Neural crest cell (in vitro differentiated cells): ENCODE measurements around the gene TRPM2. TPM values are rescaled to one million over a fixed set of nuclear protein-coding genes. Genes with fewer than 3 reads are reported as not detected.

ENCODE experiments used
- DNase-seq: peaks from one replicate; pipeline ENCODE4 v3.0.0; 2021; ENCODE audit warnings: low read depth, mixed read lengths, low spot score
- H3K27ac Mint-ChIP-seq: one replicate; pipeline ENCODE4 v1.8.0; 2021; ENCODE audit warnings: mild to moderate bottlenecking, mixed read lengths; ENCODE audit not compliant: unreplicated experiment
- H3K27me3 Mint-ChIP-seq: 2 replicates; pipeline ENCODE4 v1.8.0; 2021; ENCODE audit warnings: low read depth, mild to moderate bottlenecking, mixed read lengths
- H3K36me3 Mint-ChIP-seq: 2 replicates; pipeline ENCODE4 v1.8.0; 2021; ENCODE audit warnings: low read depth, mild to moderate bottlenecking, mixed read lengths
- H3K4me1 Mint-ChIP-seq: 2 replicates; pipeline ENCODE4 v1.8.0; 2021; ENCODE audit warnings: mixed read lengths
- H3K4me3 Mint-ChIP-seq: one replicate; pipeline ENCODE4 v1.8.0; 2021; ENCODE audit warnings: mild to moderate bottlenecking, mixed read lengths
- H3K9me3 Mint-ChIP-seq: 2 replicates; pipeline ENCODE4 v1.8.0; 2021; ENCODE audit warnings: mixed read lengths
- total RNA-seq: library from RNA; stranded (reverse); gene quantifications from 2 replicates; pipeline ENCODE4 v1.2.1, GENCODE V29; 2021
- TF ChIP-seq, protein P1 (sequence below): fragments of 200-600 bp; sonication (generic); conservative IDR thresholded peaks from 2 replicates; pipeline ENCODE4 v1.5.0; 2021; ENCODE audit warnings: antibody characterized with exemption, mild to moderate bottlenecking

TRPM2 gene
- total RNA-seq, 1 donor from 2014 or later = not detected

DNA sequence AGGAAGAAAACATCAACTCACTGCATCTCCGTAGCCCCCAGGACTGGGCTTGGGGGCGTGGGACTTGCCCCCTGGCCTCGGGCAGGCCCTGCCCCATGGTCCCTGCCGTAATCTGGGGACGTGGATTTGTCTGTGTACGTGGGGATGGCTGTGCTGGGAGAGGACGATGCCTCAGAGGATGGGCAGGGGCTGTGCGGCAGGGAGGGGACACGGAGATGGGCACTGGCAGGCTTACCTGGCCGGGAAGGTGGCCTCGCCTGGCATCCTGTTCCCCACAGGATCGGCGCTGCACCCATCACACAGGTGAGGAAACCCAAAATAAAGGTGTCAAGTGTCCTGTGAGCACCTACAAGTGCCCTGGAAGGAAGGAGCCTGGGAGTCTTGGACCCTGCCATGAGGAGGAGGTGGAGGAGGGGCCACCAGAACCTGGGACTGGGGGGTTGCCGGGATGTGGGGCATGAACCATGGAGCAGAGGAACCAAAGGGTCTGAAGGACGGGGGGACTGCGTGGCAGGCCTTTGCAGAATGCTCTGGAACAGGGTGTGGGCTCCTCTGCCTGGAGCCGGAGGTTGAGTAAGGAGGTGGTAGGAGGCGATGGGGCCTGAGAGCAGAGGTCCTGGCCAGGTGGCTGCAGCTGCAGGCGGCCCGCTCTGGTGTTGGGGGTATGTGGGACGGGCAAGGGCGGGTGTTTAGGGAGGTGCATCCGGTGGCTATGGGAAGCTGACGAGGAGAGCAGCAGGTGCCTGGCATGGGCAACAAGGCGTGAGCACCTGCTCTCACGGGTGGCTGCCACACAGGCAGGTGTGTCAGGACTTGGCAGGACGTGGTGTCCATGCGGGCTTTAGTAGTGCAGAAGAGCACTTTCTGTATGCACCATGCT lies 74.1 kb downstream of the TRPM2 start:
- Mint-ChIP-seq H3K4me1 (no peaks in the 10 kb centered on the region), H3K9me3 (peaks cover 7% of the 10 kb centered on the region), H3K36me3 (no peaks in the 10 kb centered on the region), H3K27ac (no peak overlapping the region), H3K27me3 (no peaks in the 10 kb centered on the region), H3K4me3 (no peak overlapping the region)
- TF ChIP-seq, protein P1, sequence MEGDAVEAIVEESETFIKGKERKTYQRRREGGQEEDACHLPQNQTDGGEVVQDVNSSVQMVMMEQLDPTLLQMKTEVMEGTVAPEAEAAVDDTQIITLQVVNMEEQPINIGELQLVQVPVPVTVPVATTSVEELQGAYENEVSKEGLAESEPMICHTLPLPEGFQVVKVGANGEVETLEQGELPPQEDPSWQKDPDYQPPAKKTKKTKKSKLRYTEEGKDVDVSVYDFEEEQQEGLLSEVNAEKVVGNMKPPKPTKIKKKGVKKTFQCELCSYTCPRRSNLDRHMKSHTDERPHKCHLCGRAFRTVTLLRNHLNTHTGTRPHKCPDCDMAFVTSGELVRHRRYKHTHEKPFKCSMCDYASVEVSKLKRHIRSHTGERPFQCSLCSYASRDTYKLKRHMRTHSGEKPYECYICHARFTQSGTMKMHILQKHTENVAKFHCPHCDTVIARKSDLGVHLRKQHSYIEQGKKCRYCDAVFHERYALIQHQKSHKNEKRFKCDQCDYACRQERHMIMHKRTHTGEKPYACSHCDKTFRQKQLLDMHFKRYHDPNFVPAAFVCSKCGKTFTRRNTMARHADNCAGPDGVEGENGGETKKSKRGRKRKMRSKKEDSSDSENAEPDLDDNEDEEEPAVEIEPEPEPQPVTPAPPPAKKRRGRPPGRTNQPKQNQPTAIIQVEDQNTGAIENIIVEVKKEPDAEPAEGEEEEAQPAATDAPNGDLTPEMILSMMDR = no peak
- no peak for DNase-seq

DNA sequence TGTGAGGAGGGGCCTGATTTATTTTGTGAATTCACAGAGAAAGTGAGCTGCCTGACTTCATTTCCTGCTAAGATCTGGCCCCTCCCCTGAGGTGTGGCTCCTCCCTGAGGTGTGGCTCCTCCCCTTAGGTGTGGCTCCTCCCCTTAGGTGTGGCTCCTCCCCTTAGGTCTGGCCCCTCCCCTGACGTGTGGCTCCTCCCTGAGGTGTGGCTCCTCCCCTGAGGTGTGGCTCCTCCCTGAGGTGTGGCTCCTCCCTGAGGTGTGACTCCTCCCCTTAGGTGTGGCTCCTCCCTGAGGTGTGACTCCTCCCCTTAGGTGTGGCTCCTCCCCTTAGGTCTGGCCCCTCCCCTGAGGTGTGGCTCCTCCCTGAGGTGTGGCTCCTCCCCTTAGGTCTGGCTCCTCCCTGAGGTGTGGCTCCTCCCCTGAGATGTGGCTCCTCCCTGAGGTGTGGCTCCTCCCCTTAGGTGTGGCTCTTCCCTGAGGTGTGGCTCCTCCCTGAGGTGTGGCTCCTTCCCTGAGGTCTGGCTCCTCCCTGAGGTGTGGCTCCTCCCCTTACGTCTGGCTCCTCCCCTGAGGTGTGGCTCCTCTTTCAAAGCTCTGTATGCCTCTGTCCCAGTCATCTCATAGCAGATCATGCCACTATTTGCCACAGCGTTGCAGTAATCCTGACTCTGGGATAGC lies 75.0 kb downstream of the TRPM2 start:
- TF ChIP-seq, protein P1 = no peak
- peaks cover 7% of the 10 kb centered on the region for H3K9me3 Mint-ChIP-seq
- H3K4me3 Mint-ChIP-seq = no peak overlapping the region
- H3K4me1 Mint-ChIP-seq = no peaks in the 10 kb centered on the region
- H3K36me3 Mint-ChIP-seq = no peaks in the 10 kb centered on the region
- no peak overlapping the region for H3K27ac Mint-ChIP-seq
- DNase-seq = no peak
- H3K27me3 Mint-ChIP-seq = no peaks in the 10 kb centered on the region

DNA sequence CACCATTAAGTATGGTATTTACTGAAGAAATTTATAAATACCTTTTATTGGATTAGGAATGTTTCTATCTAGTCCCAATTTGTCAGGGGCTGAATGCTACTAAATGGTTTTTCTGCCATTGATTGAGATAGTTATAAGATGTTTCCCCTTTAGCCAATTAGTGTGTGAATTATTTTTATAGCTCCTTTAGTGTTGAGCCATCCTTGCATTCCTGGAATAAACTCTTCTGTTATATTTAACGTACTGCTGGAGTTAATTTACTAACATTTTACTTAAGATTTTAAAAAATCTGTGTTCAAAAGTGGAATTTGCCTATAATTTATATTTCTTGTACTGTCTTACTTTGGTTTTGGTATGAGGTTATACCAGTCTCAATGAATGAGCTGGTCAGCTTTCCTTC lies 76.5 kb downstream of the TRPM2 start:
- no peak for DNase-seq
- no peaks in the 10 kb centered on the region for H3K36me3 Mint-ChIP-seq
- no peaks in the 10 kb centered on the region for H3K27me3 Mint-ChIP-seq
- no peak overlapping the region for H3K4me3 Mint-ChIP-seq
- TF ChIP-seq, protein P1 = no peak
- H3K27ac Mint-ChIP-seq = no peak overlapping the region
- H3K9me3 Mint-ChIP-seq = peaks cover 7% of the 10 kb centered on the region
- no peaks in the 10 kb centered on the region for H3K4me1 Mint-ChIP-seq

DNA sequence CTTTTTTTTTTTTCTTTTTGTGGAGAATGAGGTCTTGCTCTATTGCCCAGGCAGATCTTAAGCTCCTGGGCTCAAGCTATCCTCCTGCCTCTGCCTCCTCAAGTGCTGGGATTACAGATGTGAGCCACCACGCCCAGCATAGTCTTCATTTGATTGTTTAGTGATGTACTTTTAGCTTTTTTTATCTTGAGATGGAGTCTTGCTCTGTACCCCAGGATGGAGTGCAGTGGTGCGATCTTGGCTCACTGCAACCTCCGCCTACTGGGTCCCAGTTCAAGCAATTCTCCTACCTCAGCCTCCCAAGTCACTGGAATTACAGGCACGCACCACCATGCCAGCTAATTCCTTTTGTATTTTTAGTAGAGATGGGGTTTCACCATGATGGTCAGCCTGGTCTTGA lies 77.9 kb downstream of the TRPM2 start:
- H3K4me1 Mint-ChIP-seq = no peaks in the 10 kb centered on the region
- no peaks in the 10 kb centered on the region for H3K36me3 Mint-ChIP-seq
- TF ChIP-seq, protein P1 = no peak

DNA sequence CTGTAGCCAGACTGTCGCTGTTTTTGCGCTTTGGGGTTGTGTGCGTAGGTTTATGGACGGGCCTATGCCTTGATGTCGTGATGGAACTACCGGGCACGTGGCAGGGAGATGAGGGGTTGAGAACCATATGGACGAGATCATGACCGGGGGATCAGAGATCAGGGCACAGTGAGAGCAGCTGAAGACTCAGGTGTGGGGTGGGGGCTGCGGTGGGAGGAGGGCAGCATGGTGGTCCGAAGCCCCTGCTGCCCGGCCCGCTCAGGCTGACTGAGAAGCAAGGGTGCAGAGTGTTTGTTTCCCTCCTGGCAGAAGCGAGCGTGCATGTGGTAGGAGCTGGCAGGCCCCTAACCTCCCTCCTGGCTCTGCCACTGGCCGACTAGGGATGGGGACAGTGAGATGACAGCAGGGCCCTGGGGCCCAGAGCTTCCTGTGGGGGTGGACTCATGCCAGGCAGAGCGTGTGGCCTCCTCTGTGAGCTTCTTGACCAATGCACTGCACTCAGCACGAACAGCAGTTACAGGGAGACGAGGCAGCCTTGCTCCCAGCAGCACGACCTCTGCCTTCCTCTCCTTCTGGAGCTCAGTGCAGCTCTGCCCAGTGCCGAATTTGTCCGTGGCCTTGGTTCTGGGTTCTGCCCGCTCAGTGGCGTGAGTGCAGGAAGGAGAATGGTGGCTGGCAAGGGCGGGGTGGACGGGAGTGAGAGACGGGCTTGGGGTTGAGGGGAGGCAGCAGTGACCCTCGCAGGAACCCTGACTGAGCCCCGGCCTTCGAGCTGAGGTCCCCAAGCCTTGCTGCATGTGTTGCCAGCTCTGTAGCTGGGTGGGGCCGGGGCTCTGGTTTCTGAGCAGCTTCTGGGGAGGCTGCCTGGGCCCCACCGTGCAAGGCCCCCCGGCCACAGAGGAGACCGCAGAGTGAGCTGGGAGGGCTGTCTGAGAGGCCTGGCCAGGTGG lies 79.7 kb downstream of the TRPM2 start:
- Mint-ChIP-seq H3K4me3 (no peak overlapping the region), H3K4me1 (no peaks in the 10 kb centered on the region), H3K9me3 (peaks cover 7% of the 10 kb centered on the region), H3K27me3 (no peaks in the 10 kb centered on the region), H3K36me3 (no peaks in the 10 kb centered on the region), H3K27ac (peak overlapping the region; percentile 81)
- no peak for DNase-seq
- TF ChIP-seq, protein P1 = no peak

More for the DNA sequence above, 77.9 kb downstream of the TRPM2 start:
- DNase-seq = no peak
- Mint-ChIP-seq H3K27ac (no peak overlapping the region), H3K4me3 (no peak overlapping the region), H3K27me3 (no peaks in the 10 kb centered on the region), H3K9me3 (peaks cover 7% of the 10 kb centered on the region)
